GM18519 (cell line): ENCODE data around the gene ERMARD.

Source experiments
- ATAC-seq: cut with Tn5 transposase; IDR thresholded peaks from one replicate; pipeline ENCODE4 v1.9.1; 2021; ENCODE audit warnings: mild to moderate bottlenecking, moderate library complexity; ENCODE audit not compliant: unreplicated experiment, low FRiP score

ERMARD gene

DNA sequence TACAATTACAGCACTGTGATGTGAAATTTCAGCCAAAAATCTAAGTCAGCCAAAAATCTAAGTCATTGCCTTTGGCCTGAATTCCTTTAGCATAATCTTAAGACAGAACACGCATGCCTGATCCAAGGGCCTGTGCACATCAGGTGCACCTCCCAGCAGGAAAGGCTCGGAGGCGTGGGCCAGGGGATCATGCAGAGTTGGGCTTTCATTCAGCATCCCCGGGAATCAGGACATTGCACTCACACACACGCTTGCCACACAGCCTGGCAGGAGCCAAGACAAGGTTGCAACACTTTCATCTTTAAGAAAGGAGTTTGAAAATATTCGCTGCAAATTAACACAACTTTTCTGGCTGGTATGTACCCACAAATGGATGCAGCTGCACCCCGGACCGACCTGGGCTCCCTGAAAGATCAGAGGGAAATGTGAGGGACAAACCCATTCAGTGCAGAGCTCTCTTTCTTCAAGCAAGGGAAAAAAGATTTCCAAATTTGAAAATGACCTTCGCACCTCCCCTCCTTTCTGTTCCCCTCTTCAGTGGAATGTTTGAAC lies 48.8 kb downstream of the ERMARD start:
- no peak for ATAC-seq

DNA sequence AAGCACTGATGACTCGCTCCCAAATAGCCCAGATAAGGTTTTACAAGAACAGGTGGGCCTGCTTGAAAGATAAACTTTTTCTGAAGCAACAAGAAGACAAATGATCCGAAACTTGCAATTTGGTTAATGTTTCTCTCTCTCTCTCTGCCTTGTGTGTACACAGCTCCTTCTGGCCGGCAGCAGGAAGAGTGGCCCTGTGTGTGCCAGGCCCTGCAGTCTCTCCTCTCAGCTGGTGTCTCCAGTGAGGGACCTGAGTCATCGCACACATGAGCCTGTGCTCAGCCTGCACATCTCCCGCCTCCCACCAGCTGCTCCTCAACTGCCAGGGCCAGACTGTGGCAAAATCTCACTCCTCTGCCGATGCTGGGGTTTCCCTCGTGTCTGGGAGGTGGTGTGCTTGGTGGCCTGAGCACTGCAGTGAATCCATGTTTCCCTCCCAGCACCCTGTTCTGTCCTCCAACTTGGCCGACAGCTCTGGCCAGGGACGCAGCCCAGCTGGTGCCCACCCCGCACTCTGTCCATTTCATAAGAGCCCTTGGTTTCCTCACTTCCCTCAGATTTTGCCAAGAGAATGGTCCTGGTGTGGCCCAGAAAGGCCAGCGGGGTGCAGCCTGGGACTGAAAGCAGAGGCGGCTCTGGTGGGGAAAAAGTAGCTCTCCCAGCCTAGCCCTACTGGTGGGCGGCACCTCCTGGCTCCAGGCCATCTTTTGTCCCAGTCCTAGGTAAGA lies 49.4 kb downstream of the ERMARD start:
- no peak for ATAC-seq

DNA sequence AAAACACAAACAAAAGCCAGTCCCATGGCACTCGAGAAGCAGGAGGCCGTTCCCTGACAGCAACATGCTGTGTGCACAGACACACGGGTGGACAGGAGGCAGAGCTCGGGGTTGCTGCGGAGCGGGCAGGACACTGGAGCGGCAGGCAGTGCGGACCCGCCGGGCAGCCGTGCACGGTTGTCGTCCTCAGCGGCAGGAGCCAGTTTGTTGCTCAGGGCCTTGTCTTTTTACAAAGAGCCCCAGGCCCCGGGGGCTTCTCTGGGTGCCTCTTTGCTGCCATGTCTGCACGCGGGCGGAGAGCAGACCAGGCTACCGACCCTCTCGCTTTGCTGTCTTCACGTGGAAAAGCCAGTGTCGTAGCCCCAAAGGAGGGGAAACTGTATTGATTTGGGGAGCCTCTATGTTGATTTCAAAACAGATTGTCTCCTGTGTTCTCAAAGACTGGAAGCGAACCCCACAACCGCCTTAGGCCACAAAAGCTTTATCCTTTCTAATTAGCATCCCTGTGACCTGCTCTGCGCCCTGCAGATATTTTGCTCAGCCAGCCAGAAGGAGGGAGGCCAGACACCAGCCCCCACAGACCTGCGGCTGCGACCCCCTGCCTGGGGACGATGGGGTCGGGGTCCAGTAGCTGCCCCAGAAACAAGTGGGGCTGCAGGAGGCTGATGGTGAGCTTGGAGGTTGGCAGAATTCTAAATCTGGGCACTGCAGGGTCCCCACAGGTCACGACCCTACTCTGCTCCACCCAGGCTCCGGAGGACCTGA lies 50.2 kb downstream of the ERMARD start:
- no peak for ATAC-seq

DNA sequence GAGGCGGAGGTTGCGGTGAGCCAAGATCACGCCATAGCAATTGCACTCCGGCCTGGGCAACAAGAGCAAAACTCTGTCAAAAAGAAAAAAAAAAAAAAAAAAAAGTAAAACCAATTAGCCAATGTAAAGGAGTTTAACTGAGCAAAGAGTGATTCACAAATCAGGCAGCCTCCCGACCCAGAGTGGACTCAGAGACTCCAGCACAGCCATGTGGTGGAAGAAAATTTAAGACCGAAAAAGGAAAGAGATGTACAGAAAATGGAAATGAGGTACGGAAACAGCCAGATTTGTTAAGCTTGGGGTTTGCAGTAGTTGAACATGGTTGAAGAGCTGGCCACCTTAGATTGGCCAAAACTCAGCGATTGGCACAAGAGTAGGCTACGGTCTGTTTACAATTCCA lies 51.4 kb downstream of the ERMARD start:
- ATAC-seq = no peak

DNA sequence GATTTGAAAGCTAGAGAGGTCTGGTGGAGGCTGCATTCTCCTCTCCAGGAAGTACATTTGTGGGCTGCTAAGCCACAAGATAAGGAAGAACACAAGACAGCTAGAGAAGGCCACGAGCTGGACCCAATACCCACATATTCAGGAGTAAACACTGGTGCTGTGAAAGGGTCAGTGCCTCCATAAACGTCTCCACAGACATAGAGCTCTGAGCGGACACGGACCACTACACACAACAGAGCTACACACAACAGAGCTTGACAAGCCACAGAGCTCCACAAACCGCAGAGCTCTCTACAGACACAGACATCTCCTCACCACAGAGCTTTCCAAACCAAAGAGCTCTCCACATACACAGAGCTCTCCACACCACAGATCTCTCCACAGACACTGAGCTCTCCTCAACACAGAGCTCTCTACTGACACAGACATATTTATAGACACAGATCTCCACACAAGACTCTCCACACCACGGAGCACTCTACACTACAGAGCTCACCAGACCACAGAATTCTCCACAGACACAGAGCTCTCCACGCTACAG lies 51.9 kb downstream of the ERMARD start:
- peak; percentile 66 for ATAC-seq

DNA sequence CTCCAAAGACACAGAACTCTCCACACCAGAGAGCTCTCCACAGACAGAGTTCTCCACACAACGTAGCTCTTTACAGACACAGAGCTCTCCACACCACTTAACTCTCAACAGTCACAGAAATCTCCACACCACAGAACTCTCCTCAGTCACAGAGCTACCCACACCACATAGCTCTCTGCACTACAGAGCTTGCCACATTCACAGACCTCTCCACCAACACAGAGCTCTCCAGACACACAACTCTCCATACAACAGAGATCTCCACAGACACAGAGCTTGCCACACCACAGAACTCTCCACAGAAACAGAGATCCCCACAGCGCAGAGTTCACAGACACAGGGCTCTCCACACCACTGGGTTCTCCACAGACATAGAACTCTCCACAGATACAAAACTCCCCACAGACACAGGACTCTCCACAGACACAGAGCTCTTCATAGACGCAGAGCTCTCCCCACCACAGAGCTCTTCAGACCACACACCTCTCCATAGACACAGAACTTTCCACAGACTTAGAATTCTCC lies 52.5 kb downstream of the ERMARD start:
- ATAC-seq = no peak

DNA sequence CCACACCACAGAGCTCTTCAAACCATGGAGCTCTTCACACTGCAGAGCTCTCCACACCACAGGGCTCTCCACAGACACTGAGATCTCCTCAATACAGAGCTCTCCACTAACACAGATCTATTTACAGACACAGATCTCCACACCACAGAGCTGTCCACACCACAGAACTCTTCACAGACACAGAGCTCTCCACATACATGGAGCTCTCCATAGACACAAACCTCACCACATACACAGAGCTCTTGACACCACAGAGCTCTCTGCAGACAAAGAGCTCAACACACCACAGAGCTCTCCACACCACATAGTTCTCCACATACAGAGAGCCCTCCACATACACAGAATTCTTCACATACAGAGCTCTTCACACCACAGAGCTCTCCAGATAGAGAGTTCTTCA lies 53.0 kb downstream of the ERMARD start:
- no peak for ATAC-seq

DNA sequence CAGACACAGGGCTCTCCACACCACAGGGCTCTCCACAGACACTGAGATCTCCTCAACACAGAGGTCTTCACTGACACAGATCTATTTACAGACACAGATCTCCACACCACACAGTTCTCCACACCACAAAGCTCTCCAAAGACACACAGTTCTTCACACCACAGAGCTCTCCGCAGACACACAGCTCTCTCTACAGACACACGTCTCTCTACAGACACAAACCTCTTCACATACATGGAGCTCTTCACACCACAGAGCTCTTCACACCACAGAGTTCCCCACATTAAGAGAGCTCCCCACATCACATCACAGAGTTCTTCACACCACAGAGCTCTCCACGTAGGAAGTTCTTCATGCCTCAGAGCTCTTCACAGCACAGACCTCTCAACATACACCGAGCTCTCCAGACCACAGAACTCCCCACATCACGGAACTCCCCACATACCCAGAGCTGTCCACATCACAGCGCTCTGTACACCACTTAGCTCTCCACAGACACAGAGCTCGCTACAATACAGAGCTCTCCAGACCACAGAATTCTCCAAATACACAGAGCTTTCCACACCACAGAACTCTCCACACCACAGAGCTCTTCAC lies 53.9 kb downstream of the ERMARD start:
- no peak for ATAC-seq

DNA sequence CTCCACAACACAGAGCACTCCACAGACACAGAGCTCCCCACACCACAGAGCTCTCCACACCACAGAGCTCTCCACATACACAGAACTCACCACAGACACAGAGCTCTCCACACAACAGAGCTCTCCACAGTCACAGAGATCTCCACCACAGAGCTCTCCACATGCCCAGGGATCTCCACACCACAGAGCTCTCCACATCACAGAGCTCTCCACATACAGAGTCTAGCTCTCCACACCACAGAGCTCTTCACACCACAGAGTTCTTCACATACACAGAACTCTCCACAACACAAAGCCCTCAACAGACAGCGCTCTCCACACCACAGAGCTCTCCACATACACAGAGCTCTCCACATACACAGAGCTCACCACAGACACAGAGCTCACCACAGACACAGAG lies 55.3 kb downstream of the ERMARD start:
- ATAC-seq = no peak

DNA sequence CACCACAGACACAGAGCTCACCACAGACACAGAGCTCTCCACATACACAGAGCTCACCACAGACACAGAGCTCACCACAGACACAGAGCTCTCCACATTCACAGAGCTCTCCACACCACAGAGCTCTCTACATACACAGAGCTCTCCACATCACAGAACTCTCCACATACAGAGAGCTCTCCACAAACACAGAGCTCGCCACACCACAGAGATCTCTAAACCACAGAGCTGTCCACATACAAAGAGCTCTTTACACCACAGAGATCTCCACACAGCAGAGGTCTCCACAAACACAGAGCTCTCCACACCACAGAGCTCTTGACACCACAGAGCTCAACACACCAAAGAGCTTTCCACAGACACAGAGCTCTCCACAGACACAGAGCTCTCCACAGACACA lies 55.8 kb downstream of the ERMARD start:
- no peak for ATAC-seq

DNA sequence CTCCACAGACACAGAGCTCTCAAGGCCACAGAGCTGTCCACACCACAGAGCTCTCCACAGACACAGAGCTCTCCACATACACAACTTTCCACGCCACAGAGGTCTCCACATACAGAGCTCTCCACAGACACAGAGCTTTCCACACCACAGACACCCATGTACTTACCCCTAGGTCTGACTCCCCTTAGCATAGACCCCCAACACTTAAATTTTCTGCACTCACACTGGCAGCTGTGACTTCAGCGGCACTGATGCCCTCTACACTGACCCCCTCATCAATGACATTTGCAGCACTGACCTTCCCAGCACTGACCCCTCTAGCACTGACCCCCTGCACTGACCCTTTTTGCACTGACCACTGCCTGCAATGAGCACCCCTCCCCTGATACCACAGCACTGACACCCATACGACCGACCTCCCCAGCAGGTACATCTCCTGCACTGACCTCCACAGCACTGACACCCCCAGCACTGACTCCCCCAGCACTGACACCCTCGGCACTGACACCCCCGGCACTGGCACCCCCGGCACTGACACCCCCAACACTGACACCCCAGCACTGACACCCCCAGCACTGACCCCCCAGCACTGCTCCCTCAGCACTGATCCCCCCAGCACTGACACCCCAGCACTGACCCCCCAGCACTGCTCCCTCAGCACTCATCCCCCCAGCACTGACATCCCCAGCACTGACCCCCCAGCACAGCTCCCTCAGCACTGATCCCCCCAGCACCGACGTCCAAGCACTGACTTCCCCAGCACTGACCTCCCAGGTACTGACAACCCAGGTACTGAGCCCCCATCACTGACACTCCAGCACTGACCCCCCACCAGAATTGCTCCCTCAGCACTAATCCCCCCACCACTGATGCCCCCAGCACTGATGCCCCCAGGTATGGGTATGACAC lies 56.5 kb downstream of the ERMARD start:
- no peak for ATAC-seq

DNA sequence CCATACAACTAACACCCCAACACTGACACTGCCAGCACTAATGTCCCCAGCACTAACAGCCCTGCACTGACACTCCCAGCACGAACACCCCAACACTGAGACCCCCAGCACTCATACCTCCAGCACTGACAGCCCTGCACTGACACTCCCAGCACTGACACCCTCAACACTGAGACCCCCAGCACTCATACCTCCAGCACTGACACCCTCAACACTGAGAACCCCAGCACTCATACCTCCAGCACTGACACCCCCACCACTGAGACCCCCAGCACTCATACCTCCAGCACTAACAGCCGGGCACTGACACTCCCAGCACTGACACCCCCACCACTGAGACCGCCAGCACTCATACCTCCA lies 57.2 kb downstream of the ERMARD start:
- no peak for ATAC-seq

DNA sequence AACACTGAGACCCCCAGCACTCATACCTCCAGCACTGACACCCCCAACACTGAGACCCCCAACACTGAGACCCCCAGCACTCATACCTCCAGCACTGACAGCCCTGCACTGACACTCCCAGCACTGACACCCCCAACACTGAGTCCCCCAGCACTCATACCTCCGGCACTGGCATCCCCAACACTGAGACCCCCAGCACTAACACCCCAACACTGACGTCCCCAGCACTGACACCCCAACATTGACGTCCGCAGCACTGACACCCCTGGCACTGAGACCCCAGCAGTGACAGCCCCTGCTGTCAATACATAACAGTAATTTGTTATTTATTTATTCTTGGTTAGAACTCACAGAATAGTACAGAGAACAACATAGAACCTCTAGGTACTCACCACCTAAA lies 58.0 kb downstream of the ERMARD start:
- ATAC-seq = no peak

DNA sequence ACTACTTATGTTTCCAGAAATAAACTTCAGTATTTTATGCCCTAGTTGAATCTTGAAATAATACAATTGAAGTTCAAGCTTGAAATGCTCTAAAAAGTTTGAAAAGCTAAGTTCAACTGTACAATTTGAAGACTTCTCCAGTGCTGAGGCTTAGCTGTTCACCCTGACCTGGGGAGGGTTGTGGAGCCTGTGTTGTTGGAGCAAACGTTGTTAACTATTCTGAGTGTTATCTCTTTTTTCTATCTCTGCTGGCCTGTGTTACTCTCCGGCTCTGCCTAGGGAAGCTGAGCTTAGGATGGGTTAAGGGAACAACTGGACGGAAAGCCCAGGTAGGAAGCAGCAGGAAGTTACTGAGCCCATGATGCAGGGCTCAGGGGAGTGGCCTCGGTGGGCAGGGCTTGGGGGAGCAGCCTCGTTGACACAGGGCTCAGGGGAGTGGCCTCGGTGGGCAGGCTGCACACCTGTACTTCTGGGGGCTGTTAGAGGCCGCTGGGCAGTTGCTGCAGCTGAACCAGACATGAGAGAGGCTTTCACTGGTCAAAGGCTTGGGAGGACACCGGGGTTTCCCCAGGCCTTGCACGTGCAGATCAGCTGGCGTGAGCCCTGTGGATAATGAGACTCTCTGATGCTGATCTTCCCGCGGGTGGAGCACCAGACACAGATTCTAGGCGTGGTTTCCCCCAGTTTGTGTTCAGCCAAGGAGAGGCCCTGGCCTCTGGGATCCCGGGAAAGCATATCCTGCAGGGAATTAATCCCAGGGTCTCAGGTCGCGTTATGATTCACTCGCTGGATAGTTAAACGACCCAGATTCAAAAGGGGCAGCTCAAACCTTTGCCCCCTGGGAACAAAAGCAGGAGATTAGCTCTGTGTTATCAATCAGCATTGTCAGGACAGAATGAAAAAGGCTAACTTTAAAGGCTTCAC lies 58.9 kb downstream of the ERMARD start:
- no peak for ATAC-seq

DNA sequence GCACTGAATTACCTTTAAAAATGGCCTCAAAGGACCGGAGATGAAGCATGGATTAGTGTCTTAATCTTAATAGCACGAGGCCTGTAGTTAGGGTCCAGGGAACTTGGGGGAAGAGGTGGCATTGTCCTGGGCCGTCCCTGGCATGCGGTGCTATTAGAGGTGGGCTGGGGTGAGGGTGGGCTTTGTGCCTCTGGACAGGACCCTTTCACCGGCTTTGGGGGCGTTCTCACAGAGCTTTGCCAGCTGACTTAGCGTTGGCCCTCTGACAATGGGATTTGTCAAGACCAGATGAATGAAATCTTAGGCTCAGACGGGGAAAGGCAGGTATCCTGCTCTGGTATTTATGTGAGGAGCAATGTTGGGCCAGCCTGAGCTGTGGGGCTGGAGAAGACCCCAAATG lies 59.6 kb downstream of the ERMARD start:
- ATAC-seq = no peak

DNA sequence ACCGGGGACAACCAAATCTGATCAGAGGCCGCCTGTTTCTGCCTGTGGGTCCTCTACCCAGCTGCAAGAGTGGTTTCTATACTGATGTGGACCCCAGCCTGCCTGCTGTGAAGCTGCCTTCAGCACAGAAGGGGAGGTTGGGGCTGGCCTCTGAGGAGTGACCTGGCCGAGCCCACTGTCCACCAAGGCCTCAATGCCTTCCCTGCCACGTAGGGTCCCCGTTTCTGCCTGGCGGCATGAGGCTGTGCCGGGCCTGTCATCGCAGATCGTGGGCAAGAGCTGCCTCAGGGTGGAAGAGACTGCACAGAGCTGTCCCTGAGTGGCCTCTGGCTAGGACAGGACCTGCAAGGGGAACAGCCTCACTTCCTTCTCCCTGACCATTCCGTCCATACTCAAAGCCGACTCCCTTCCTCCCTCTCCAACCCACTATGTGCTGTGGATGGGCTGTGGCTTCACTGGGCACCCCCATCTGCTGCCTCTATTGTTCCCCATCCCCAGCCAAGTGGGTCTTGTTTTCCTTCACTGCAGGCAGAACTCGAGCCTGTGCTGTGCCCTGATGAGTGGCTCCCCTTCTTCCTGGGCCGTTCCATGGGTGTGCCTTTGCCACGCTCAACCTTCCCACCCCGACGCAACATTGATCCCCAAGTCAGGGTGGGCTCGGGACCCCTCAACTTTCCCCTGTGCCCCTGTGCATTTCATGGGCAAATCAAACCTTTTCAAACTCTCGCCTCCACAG lies 60.3 kb downstream of the ERMARD start:
- ATAC-seq = no peak

DNA sequence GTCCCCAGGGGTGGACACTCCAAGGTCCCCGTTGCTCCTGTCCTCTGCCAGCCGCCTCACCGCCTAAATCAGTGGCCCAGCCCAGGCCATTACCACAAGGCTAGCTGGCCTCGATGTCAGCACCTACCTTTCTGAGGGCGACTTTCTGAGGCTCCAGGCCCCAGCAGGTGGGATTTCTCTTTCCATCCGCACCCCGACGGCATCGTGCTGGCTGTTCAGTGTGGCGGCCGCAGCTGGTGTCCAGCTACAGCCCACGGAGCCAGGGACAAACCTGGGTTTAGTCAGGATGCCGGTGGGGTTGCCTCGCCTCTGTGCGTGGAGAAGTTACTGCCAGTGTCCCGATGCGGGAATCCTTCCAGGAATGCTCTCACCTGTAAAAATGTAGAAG lies 60.8 kb downstream of the ERMARD start:
- no peak for ATAC-seq

DNA sequence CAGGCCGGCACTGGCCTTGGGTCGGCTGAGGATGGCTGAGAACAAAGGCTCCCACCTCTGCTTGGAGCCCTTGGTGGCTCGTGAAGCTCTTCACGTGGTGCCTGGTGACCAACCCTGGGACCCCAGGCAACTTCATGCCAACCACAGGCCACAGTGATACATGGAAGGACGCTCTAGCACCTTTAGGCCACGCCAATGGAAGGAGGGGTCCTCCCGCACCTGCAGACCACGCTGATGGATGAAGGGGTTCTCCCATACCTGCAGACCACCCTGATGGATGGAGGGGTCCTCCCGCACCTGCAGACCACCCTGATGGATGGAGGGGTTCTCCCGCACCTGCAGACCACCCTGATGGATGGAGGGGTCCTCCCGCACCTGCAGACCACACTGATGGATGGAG lies 62.5 kb downstream of the ERMARD start:
- ATAC-seq = no peak
